ENCODE measurements around the gene PIK3CG.

- TF ChIP-seq POLR2AphosphoS5 (IDR thresholded peaks at IDR 0.05; ENCODE audit: low read depth, low read length) (no peak), POLR2A (IDR thresholded peaks at IDR 0.05; ENCODE audit: low read depth, low read length) (no peak)
Observed at GRCh38 chr7:106874076-106874475, 9.0 kb downstream of the PIK3CG start.

All from GM12891 (cell line).